ENCODE results near the gene OAF. TPM values are rescaled to one million over a fixed set of nuclear protein-coding genes. Genes with fewer than 3 reads are reported as not detected.

OAF gene
- total RNA-seq, 1 experiment from 2014 or later, result 11.3 TPM

GRCh38 chr11:120207512-120207911 is 3.3 kb upstream of the OAF start:
- intact Hi-C loops (cut with micrococcal nuclease; ENCODE audit: unreplicated experiment), result no loop called here
- CTCF ChIA-PET, result no interaction called here
- BruUV-seq (replicated peaks), result no TSS peak
- no peak for TF ChIP-seq CTCF (IDR thresholded peaks at IDR 0.05; ENCODE audit: unreplicated experiment)
- Mint-ChIP-seq H3K27ac (ENCODE audit: unreplicated experiment) (no peak overlapping the region), H3K4me1 (ENCODE audit: low read depth, unreplicated experiment) (peaks cover 12% of the 10 kb centered on the region), H3K9me3 (ENCODE audit: low read depth, unreplicated experiment) (no peaks in the 10 kb centered on the region), H3K27me3 (ENCODE audit: unreplicated experiment) (peaks cover 12% of the 10 kb centered on the region), H3K36me3 (ENCODE audit: insufficient read depth, unreplicated experiment) (peaks cover 17% of the 10 kb centered on the region), H3K4me3 (ENCODE audit: low read depth, unreplicated experiment) (no peak overlapping the region)
- DNase-seq, result no peak

GRCh38 chr11:120208001-120208441 is 2.8 kb upstream of the OAF start:
- CTCF ChIA-PET, result no interaction called here
- BruUV-seq (replicated peaks), result no TSS peak

GRCh38 chr11:120208777-120209176 is 2.1 kb upstream of the OAF start:
- H3K27me3 Mint-ChIP-seq (ENCODE audit: unreplicated experiment), result peaks cover 12% of the 10 kb centered on the region

More at GRCh38 chr11:120208001-120208441, 2.8 kb upstream of the OAF start:
- no peaks in the 10 kb centered on the region for H3K9me3 Mint-ChIP-seq (ENCODE audit: low read depth, unreplicated experiment)
- peaks cover 17% of the 10 kb centered on the region for H3K36me3 Mint-ChIP-seq (ENCODE audit: insufficient read depth, unreplicated experiment)
- no peak for TF ChIP-seq CTCF (IDR thresholded peaks at IDR 0.05; ENCODE audit: unreplicated experiment)
- DNase-seq, result no peak
- peaks cover 12% of the 10 kb centered on the region for H3K4me1 Mint-ChIP-seq (ENCODE audit: low read depth, unreplicated experiment)
- peaks cover 12% of the 10 kb centered on the region for H3K27me3 Mint-ChIP-seq (ENCODE audit: unreplicated experiment)
- no peak overlapping the region for H3K27ac Mint-ChIP-seq (ENCODE audit: unreplicated experiment)
- intact Hi-C loops (cut with micrococcal nuclease; ENCODE audit: unreplicated experiment), result no loop called here
- no peak overlapping the region for H3K4me3 Mint-ChIP-seq (ENCODE audit: low read depth, unreplicated experiment)

GRCh38 chr11:120209746-120210625 is 846 bp upstream of the OAF start:
- Mint-ChIP-seq H3K27ac (ENCODE audit: unreplicated experiment) (peak overlapping the region; percentile 85), H3K4me3 (ENCODE audit: low read depth, unreplicated experiment) (peak overlapping the region; percentile 83), H3K9me3 (ENCODE audit: low read depth, unreplicated experiment) (no peaks in the 10 kb centered on the region), H3K36me3 (ENCODE audit: insufficient read depth, unreplicated experiment) (peaks cover 17% of the 10 kb centered on the region), H3K4me1 (ENCODE audit: low read depth, unreplicated experiment) (peaks cover 12% of the 10 kb centered on the region), H3K27me3 (ENCODE audit: unreplicated experiment) (peaks cover 12% of the 10 kb centered on the region)
- CTCF ChIA-PET, result no interaction called here
- no peak for DNase-seq
- intact Hi-C loops (cut with micrococcal nuclease; ENCODE audit: unreplicated experiment), result no loop called here
- no TSS peak for BruUV-seq (replicated peaks)
- TF ChIP-seq CTCF (IDR thresholded peaks at IDR 0.05; ENCODE audit: unreplicated experiment), result no peak

More at GRCh38 chr11:120208777-120209176, 2.1 kb upstream of the OAF start:
- intact Hi-C loops (cut with micrococcal nuclease; ENCODE audit: unreplicated experiment), result no loop called here
- no peak for DNase-seq
- Mint-ChIP-seq H3K4me1 (ENCODE audit: low read depth, unreplicated experiment) (peaks cover 12% of the 10 kb centered on the region), H3K4me3 (ENCODE audit: low read depth, unreplicated experiment) (no peak overlapping the region), H3K9me3 (ENCODE audit: low read depth, unreplicated experiment) (no peaks in the 10 kb centered on the region), H3K36me3 (ENCODE audit: insufficient read depth, unreplicated experiment) (peaks cover 17% of the 10 kb centered on the region), H3K27ac (ENCODE audit: unreplicated experiment) (no peak overlapping the region)
- CTCF ChIA-PET, result interaction anchor here (0.5 kb wide), 1 partner anchor 96 kb away, joined by 4 read pairs; no protein-coding TSS in a partner anchor
- BruUV-seq (replicated peaks), result no TSS peak
- TF ChIP-seq CTCF (IDR thresholded peaks at IDR 0.05; ENCODE audit: unreplicated experiment), result no peak
